ENCODE results near the gene ATP6V1G2. TPM values are rescaled to one million over a fixed set of nuclear protein-coding genes. Genes with fewer than 3 reads are reported as not detected.

Gene ATP6V1G2
- total and polyA plus RNA-seq, 2 experiments from 2014 or later: 2.4 to 2.7 TPM

DNA sequence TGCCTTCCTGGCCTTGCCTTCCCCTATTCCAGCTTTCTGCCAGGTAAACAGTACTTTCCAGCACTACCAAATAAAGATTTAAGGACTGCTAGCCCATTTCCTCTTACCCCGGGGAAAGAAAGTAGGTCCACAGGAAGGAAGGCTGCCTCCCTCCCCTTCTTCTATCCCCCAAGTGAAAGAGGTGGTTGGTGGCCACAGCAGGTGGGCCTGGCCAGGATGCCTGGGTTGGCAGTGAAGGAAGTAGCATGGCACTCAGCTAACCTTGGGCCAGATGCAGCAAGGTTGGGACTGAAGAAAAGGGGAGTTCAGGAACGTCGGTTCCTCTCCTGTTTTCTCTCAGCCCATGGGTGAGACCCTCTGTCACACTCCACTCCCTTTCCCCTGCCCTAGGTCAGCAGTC lies 9.9 kb upstream of the ATP6V1G2 start:
- no peak overlapping the region for H3K4me3 ChIP-seq
- no peak overlapping the region for H2AFZ ChIP-seq
- H3K79me2 ChIP-seq (replicated peaks; ENCODE audit: insufficient read depth): no peaks in the 10 kb centered on the region
- no peak overlapping the region for H3K4me2 ChIP-seq
- H3F3A ChIP-seq (replicated peaks; ENCODE audit: low read depth): no peaks in the 10 kb centered on the region
- Mint-ChIP-seq H3K9me3 (no peaks in the 10 kb centered on the region; the same call in 2 of the 3 replicates), H3K4me3 (no peak overlapping the region), H3K4me1 (peaks cover 18% of the 10 kb centered on the region), H3K27me3 (ENCODE audit: insufficient read depth, low read depth, poor library complexity) (peaks cover 5% of the 10 kb centered on the region), H3K27ac (no peak overlapping the region), H3K36me3 (ENCODE audit: low read depth) (peaks cover 33% of the 10 kb centered on the region)
- H3K27ac ChIP-seq (ENCODE audit: low read depth): no peak overlapping the region
- ATAC-seq: no peak
- H3K4me1 ChIP-seq (ENCODE audit: insufficient read depth): peaks cover 3% of the 10 kb centered on the region; the same call in 1 of the 2 replicates
- H3K9me2 ChIP-seq (ENCODE audit: insufficient read depth): no peaks in the 10 kb centered on the region
- no peaks in the 10 kb centered on the region for H3K27me3 ChIP-seq (ENCODE audit: insufficient read depth)
- no peaks in the 10 kb centered on the region for H3K36me3 ChIP-seq (ENCODE audit: insufficient read depth)
- TF ChIP-seq REST (IDR thresholded peaks at IDR 0.05; ENCODE audit: unreplicated experiment) (no peak), ZNF114 (CRISPR knock-in tag; IDR thresholded peaks at IDR 0.05) (no peak), ZNF462 (CRISPR knock-in tag; IDR thresholded peaks at IDR 0.05) (no peak), EZH2 (IDR thresholded peaks at IDR 0.05; ENCODE audit: low read depth, unreplicated experiment) (no peak), EZH2phosphoT487 (IDR thresholded peaks at IDR 0.05; ENCODE audit: unreplicated experiment) (no peak), NANOG (IDR thresholded peaks at IDR 0.05; ENCODE audit: borderline replicate concordance) (no peak), ETS1 (IDR thresholded peaks at IDR 0.05) (no peak), POLR2AphosphoS5 (IDR thresholded peaks at IDR 0.05; ENCODE audit: low read depth) (no peak), JUNB (IDR thresholded peaks at IDR 0.05; ENCODE audit: unreplicated experiment) (no peak), ZNF331 (CRISPR knock-in tag; IDR thresholded peaks at IDR 0.05; ENCODE audit: low read depth) (no peak), CREB1 (CRISPR knock-in tag; IDR thresholded peaks at IDR 0.05; ENCODE audit: low read depth) (no peak), STAT1 (IDR thresholded peaks at IDR 0.05; ENCODE audit: unreplicated experiment) (no peak)
- TF ChIP-seq, protein P1, sequence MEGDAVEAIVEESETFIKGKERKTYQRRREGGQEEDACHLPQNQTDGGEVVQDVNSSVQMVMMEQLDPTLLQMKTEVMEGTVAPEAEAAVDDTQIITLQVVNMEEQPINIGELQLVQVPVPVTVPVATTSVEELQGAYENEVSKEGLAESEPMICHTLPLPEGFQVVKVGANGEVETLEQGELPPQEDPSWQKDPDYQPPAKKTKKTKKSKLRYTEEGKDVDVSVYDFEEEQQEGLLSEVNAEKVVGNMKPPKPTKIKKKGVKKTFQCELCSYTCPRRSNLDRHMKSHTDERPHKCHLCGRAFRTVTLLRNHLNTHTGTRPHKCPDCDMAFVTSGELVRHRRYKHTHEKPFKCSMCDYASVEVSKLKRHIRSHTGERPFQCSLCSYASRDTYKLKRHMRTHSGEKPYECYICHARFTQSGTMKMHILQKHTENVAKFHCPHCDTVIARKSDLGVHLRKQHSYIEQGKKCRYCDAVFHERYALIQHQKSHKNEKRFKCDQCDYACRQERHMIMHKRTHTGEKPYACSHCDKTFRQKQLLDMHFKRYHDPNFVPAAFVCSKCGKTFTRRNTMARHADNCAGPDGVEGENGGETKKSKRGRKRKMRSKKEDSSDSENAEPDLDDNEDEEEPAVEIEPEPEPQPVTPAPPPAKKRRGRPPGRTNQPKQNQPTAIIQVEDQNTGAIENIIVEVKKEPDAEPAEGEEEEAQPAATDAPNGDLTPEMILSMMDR (conservative IDR thresholded peaks at IDR 0.05; ENCODE audit: low read depth in 2 of 2): no peak
- no peak for DNase-seq (ENCODE audit: low spot score)
- no peaks in the 10 kb centered on the region for H4K20me1 ChIP-seq (replicated peaks; ENCODE audit: insufficient read depth)

Measured in GM23338 (cell line).